GM23338 (cell line): ENCODE results near the gene PRLH. TPM values are rescaled to one million over a fixed set of nuclear protein-coding genes. Genes with fewer than 3 reads are reported as not detected.

Source experiments
- ATAC-seq: fragments of 200-7000 bp; cut with Tn5 transposase; 3 replicates; pipeline ENCODE4 v1.9.1; 2020
- DNase-seq: peaks from one replicate; pipeline ENCODE4 v3.0.0-alpha.2; 2015; ENCODE audit warnings: low spot score
- H2AFZ ChIP-seq: fragments of 200-600 bp; sonication (generic); 2 replicates; pipeline ENCODE4 v1.8.0; 2016; ENCODE audit warnings: antibody characterized with exemption, mild to moderate bottlenecking, moderate library complexity
- H3F3A ChIP-seq: fragments of 200-600 bp; sonication (generic); replicated peaks from 2 replicates; pipeline ENCODE4 v1.8.0; 2017; ENCODE audit warnings: antibody characterized with exemption, mixed run types, low read depth
- H3K27ac ChIP-seq: fragments of 200-600 bp; sonication (generic); 2 replicates; pipeline ENCODE4 v1.6.1; 2016; ENCODE audit warnings: low read depth
- H3K27me3 ChIP-seq: fragments of 200-600 bp; sonication (generic); 2 replicates; pipeline ENCODE4 v1.8.0; 2016; ENCODE audit warnings: mild to moderate bottlenecking, mixed run types, moderate library complexity; ENCODE audit not compliant: insufficient read depth
- H3K36me3 ChIP-seq: fragments of 200-600 bp; sonication (generic); 2 replicates; pipeline ENCODE4 v1.8.0; 2016; ENCODE audit warnings: mild to moderate bottlenecking; ENCODE audit not compliant: insufficient read depth
- H3K4me1 ChIP-seq: fragments of 200-600 bp; sonication (generic); 2 replicates; pipeline ENCODE4 v1.8.0; 2016; ENCODE audit warnings: mild to moderate bottlenecking, moderate library complexity; ENCODE audit not compliant: insufficient read depth
- H3K4me2 ChIP-seq: fragments of 200-600 bp; sonication (generic); 2 replicates; pipeline ENCODE4 v1.7.1; 2017; ENCODE audit warnings: mixed run types
- H3K4me3 ChIP-seq: fragments of 200-600 bp; sonication (generic); 2 replicates; pipeline ENCODE4 v1.6.1; 2016; ENCODE audit warnings: mixed run types
- H3K79me2 ChIP-seq: fragments of 200-600 bp; sonication (generic); replicated peaks from 2 replicates; pipeline ENCODE4 v1.8.0; 2017; ENCODE audit warnings: mild to moderate bottlenecking; ENCODE audit not compliant: insufficient read depth
- H3K9me2 ChIP-seq: fragments of 200-600 bp; sonication (generic); 2 replicates; pipeline ENCODE4 v1.8.0; 2017; ENCODE audit not compliant: insufficient read depth
- H4K20me1 ChIP-seq: fragments of 200-600 bp; sonication (generic); replicated peaks from 2 replicates; pipeline ENCODE4 v1.8.0; 2017; ENCODE audit warnings: mild to moderate bottlenecking; ENCODE audit not compliant: insufficient read depth
- H3K27ac Mint-ChIP-seq: 2 replicates; pipeline ENCODE4 v1.8.0; 2020; ENCODE audit warnings: inconsistent platforms, mild to moderate bottlenecking, moderate library complexity, mixed read lengths
- H3K27me3 Mint-ChIP-seq: 3 replicates; pipeline ENCODE4 v1.8.0; 2022; ENCODE audit warnings: low read depth, mild to moderate bottlenecking, moderate library complexity, mixed read lengths, inconsistent platforms; ENCODE audit not compliant: insufficient read depth, poor library complexity
- H3K36me3 Mint-ChIP-seq: 3 replicates; pipeline ENCODE4 v1.8.0; 2021; ENCODE audit warnings: low read depth, mild to moderate bottlenecking, inconsistent platforms, moderate library complexity, mixed read lengths
- H3K4me1 Mint-ChIP-seq: 3 replicates; pipeline ENCODE4 v1.8.0; 2020; ENCODE audit warnings: mild to moderate bottlenecking, inconsistent platforms, mixed read lengths
- H3K4me3 Mint-ChIP-seq: 3 replicates; pipeline ENCODE4 v1.8.0; 2021; ENCODE audit warnings: moderate library complexity, mild to moderate bottlenecking, inconsistent platforms, mixed read lengths
- H3K9me3 Mint-ChIP-seq: 3 replicates; pipeline ENCODE4 v1.8.0; 2020; ENCODE audit warnings: moderate library complexity, mild to moderate bottlenecking, inconsistent platforms, mixed read lengths
- CREB1 ChIP-seq: fragments of 250-450 bp; sonication (Bioruptor Pico); IDR thresholded peaks from 2 replicates; pipeline ENCODE4 v1.5.0; 2020; ENCODE audit warnings: low read depth, mild to moderate bottlenecking, moderate library complexity
- CTCF ChIP-seq, 2 experiments: fragments of 200-600 bp in 1 of 2; sonication (generic) in 1 of 2; conservative IDR thresholded peaks; 2 replicates each; pipeline versions ENCODE4 v1.5.1 to v1.6.1; 2016 to 2017; ENCODE audit warnings: antibody characterized with exemption in 2 of 2, low read depth in 2 of 2, mild to moderate bottlenecking in 2 of 2, moderate library complexity in 1 of 2
- ETS1 ChIP-seq: IDR thresholded peaks from 2 replicates; pipeline ENCODE4 v1.6.1; 2016; ENCODE audit warnings: antibody characterized with exemption
- EZH2 ChIP-seq: fragments of 200-600 bp; sonication (generic); IDR thresholded peaks from one replicate; pipeline ENCODE4 v1.8.0; 2017; ENCODE audit warnings: antibody characterized with exemption, mild to moderate bottlenecking, low read depth; ENCODE audit not compliant: unreplicated experiment
- EZH2phosphoT487 ChIP-seq: fragments of 200-600 bp; sonication (generic); IDR thresholded peaks from one replicate; pipeline ENCODE4 v1.8.1; 2018; ENCODE audit warnings: antibody characterized with exemption; ENCODE audit not compliant: unreplicated experiment
- JUNB ChIP-seq: IDR thresholded peaks from one replicate; pipeline ENCODE4 v1.6.1; 2016; ENCODE audit warnings: antibody characterized with exemption; ENCODE audit not compliant: unreplicated experiment
- NANOG ChIP-seq: IDR thresholded peaks from 2 replicates; pipeline ENCODE4 v1.6.1; 2016; ENCODE audit warnings: antibody characterized with exemption, borderline replicate concordance
- POLR2AphosphoS5 ChIP-seq: IDR thresholded peaks from 2 replicates; pipeline ENCODE4 v1.6.1; 2016; ENCODE audit warnings: antibody characterized with exemption, low read depth
- STAT1 ChIP-seq: IDR thresholded peaks from one replicate; pipeline ENCODE4 v1.6.1; 2016; ENCODE audit warnings: antibody characterized with exemption; ENCODE audit not compliant: unreplicated experiment
- ZNF114 ChIP-seq: fragments of 250-450 bp; sonication (Bioruptor Pico); IDR thresholded peaks from 2 replicates; pipeline ENCODE4 v1.5.0; 2020; ENCODE audit warnings: mild to moderate bottlenecking, moderate library complexity
- ZNF331 ChIP-seq: fragments of 250-450 bp; sonication (Bioruptor Pico); IDR thresholded peaks from 2 replicates; pipeline ENCODE4 v1.5.0; 2020; ENCODE audit warnings: low read depth, mild to moderate bottlenecking, moderate library complexity
- ZNF462 ChIP-seq: fragments of 250-450 bp; sonication (Bioruptor Pico); IDR thresholded peaks from 2 replicates; pipeline ENCODE4 v1.5.0; 2020; ENCODE audit warnings: mild to moderate bottlenecking, moderate library complexity
- polyA plus RNA-seq: library from polyadenylated mRNA; unstranded; fragments of >200 nt; fragmentation: Nextera tagmentation; extraction: Ambion mirVana; gene quantifications from 2 replicates; pipeline ENCODE4 v1.2.1, GENCODE V29; 2016
- total RNA-seq: library from RNA; depleted of rRNA; stranded (reverse); fragments of >200 nt; shearing (Covaris generic); gene quantifications from 2 replicates; pipeline ENCODE4 v1.2.3, GENCODE V29; 2014
- TF ChIP-seq, protein P1 (sequence below): IDR thresholded peaks from one replicate; pipeline ENCODE4 v1.6.1; 2018; ENCODE audit warnings: antibody characterized with exemption; ENCODE audit not compliant: unreplicated experiment

PRLH gene
- total and polyA plus RNA-seq, 2 experiments from 2014 or later, result not detected

DNA sequence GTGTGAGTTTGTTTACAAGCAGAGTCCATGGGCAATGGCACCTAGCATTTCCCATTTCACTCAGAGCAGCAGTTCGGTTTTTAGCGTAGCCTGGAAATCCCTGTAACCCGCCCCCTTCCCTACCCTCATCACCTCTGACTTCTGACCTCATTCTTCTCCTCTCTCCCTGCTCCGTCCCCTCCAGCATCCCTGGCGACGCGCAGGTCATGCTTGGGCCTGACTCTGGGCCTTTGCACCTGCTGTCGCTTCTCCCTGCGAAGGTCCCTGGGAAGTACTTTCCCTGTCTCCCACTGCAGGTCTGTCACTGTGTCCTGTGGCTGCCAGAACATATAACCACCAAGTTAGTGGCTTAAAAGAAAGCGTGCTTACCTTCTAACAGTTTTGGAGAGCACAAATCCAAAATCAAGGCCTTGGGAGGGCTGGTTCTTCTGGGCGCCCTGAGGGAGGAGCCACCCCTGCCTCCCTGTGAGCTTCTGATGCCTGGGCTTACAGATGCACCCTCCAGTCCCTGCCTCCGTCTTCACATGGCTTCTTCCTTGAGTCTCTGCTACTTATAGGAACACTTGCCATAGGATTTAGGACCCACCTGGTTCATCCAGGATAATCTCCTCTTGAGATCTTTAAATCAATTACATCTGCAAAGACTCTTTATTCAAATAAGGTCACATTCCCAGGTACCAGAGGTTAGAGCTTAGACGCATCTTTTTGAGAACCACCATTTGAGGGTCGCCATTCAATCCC lies 32.3 kb downstream of the PRLH start:
- Histone ChIP-seq H3K27me3 (no peaks in the 10 kb centered on the region), H4K20me1 (no peaks in the 10 kb centered on the region), H3K9me2 (no peaks in the 10 kb centered on the region), H3K27ac (no peak overlapping the region), H3K79me2 (no peaks in the 10 kb centered on the region), H3F3A (peaks cover 11% of the 10 kb centered on the region; the same call in 1 of the 2 replicates), H3K4me3 (no peak overlapping the region), H3K4me1 (peaks cover 39% of the 10 kb centered on the region), H2AFZ (no peak overlapping the region), H3K36me3 (no peaks in the 10 kb centered on the region), H3K4me2 (no peak overlapping the region)
- H3K4me1 Mint-ChIP-seq, result peaks cover 74% of the 10 kb centered on the region
- no peak overlapping the region for H3K27ac Mint-ChIP-seq
- H3K4me3 Mint-ChIP-seq, result no peak overlapping the region
- no peaks in the 10 kb centered on the region for H3K9me3 Mint-ChIP-seq
- no peak for TF ChIP-seq ZNF462 (CRISPR knock-in tag)
- no peak for TF ChIP-seq EZH2phosphoT487
- TF ChIP-seq, protein P1, sequence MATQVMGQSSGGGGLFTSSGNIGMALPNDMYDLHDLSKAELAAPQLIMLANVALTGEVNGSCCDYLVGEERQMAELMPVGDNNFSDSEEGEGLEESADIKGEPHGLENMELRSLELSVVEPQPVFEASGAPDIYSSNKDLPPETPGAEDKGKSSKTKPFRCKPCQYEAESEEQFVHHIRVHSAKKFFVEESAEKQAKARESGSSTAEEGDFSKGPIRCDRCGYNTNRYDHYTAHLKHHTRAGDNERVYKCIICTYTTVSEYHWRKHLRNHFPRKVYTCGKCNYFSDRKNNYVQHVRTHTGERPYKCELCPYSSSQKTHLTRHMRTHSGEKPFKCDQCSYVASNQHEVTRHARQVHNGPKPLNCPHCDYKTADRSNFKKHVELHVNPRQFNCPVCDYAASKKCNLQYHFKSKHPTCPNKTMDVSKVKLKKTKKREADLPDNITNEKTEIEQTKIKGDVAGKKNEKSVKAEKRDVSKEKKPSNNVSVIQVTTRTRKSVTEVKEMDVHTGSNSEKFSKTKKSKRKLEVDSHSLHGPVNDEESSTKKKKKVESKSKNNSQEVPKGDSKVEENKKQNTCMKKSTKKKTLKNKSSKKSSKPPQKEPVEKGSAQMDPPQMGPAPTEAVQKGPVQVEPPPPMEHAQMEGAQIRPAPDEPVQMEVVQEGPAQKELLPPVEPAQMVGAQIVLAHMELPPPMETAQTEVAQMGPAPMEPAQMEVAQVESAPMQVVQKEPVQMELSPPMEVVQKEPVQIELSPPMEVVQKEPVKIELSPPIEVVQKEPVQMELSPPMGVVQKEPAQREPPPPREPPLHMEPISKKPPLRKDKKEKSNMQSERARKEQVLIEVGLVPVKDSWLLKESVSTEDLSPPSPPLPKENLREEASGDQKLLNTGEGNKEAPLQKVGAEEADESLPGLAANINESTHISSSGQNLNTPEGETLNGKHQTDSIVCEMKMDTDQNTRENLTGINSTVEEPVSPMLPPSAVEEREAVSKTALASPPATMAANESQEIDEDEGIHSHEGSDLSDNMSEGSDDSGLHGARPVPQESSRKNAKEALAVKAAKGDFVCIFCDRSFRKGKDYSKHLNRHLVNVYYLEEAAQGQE, result no peak
- TF ChIP-seq POLR2AphosphoS5, result no peak
- TF ChIP-seq EZH2, result no peak
- no peak for TF ChIP-seq STAT1
- no peak for TF ChIP-seq CREB1 (CRISPR knock-in tag)
- TF ChIP-seq JUNB, result no peak
- TF ChIP-seq ETS1, result no peak
- TF ChIP-seq CTCF (conservative IDR thresholded peaks at IDR 0.05; ENCODE audit: low read depth in 2 of 2), result no peak
- no peak for TF ChIP-seq ZNF114
- TF ChIP-seq ZNF331 (CRISPR knock-in tag), result no peak
- TF ChIP-seq NANOG, result no peak
- DNase-seq, result no peak
- H3K36me3 Mint-ChIP-seq, result peaks cover 3% of the 10 kb centered on the region; the same call in 1 of the 3 replicates
- peaks cover 29% of the 10 kb centered on the region for H3K27me3 Mint-ChIP-seq
- ATAC-seq, result no peak
